Activated T-helper 1 cell treated with anti-CD3 and anti-CD28 coated beads, Interleukin-12 subunit alpha, Interleukin-12 subunit beta, Interleukin-2, Interleukin-4 antibody, amounts not matched to agents 30 ng/mL and 10 ng/mL and 1 ng/mL, durations not matched to agents 14 hours and 24 hours and 36 hours (primary cell): Measurements from ENCODE around the gene ARHGAP30. TPM values are rescaled to one million over a fixed set of nuclear protein-coding genes. Genes with fewer than 3 reads are reported as not detected.
A peak's percentile ranks its signal among the peaks of the same experiment; 100 is the strongest.

ENCODE experiments used
- DNase-seq: peaks from one replicate; pipeline ENCODE4 v3.0.0; 2021; ENCODE audit warnings: low spot score
- H3K27ac Mint-ChIP-seq: one replicate; pipeline ENCODE4 v1.8.0; 2021; ENCODE audit warnings: mild to moderate bottlenecking, mixed read lengths
- H3K27me3 Mint-ChIP-seq: one replicate; pipeline ENCODE4 v1.8.0; 2022; ENCODE audit warnings: mild to moderate bottlenecking, moderate library complexity, mixed read lengths; ENCODE audit not compliant: insufficient read depth
- H3K36me3 Mint-ChIP-seq: one replicate; pipeline ENCODE4 v1.8.0; 2021; ENCODE audit warnings: low read depth, mixed read lengths
- H3K4me1 Mint-ChIP-seq: one replicate; pipeline ENCODE4 v1.8.0; 2021; ENCODE audit warnings: low read depth, mixed read lengths
- H3K4me3 Mint-ChIP-seq: one replicate; pipeline ENCODE4 v1.8.0; 2021; ENCODE audit warnings: mild to moderate bottlenecking, moderate library complexity, mixed read lengths
- H3K9me3 Mint-ChIP-seq: one replicate; pipeline ENCODE4 v1.8.0; 2021; ENCODE audit warnings: mixed read lengths
- intact Hi-C: fragments of 100-400 bp; cut with micrococcal nuclease; formaldehyde crosslinking; loops from one replicate; pipeline ENCODE4 v1.15.1; 2024
- total RNA-seq: library from RNA; stranded (reverse); gene quantifications from 2 replicates; pipeline ENCODE4 v1.2.3, GENCODE V29; 2022

ARHGAP30 gene
- total RNA-seq, 1 donor from 2014 or later = 149 TPM

DNA sequence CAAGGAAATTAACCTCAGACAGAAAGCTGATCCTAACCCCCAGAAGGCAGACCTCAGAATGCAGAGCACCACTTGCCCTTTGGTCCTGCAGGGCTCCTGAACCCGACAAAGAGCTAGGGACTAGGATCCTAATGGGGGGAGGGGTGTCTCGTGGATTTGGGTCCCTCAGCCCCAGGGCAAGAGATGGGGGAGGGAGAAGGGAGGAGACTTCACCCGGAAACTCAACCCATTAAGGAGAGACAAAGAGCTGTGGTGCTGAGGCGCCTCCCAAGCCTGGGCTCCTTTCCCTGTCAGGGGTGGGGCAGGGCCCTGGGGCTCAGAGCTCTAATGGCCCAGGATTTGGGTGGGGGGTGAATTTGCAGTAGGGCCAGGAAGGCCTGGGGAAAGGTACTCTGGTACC, 16.8 kb upstream of the ARHGAP30 start:
- DNase-seq = no peak
- intact Hi-C loops = no loop called here
- no peak overlapping the region for H3K4me3 Mint-ChIP-seq
- H3K4me1 Mint-ChIP-seq = peaks cover 18% of the 10 kb centered on the region
- H3K9me3 Mint-ChIP-seq = no peaks in the 10 kb centered on the region
- H3K36me3 Mint-ChIP-seq = no peaks in the 10 kb centered on the region
- no peaks in the 10 kb centered on the region for H3K27me3 Mint-ChIP-seq
- no peak overlapping the region for H3K27ac Mint-ChIP-seq

DNA sequence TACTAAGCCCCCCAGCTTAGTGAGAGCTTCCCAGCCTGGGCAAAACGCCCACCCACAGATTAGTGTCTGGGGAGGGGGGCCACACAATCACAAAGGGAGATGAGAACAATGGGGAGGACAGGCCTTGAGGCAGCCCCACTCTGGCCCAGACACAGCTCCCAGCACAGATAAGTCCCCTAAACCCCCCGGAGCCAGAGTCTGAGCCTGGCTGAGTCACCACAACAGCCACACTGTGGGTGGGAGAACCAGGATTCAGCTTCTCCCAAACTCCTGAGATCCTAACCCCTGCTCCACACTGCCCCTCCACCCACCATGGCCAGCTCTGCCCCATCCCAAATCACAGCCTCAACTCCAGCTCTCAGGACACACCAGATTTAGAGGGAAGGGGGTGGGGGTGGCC, 15.5 kb upstream of the ARHGAP30 start:
- Mint-ChIP-seq H3K36me3 (no peaks in the 10 kb centered on the region), H3K27ac (no peak overlapping the region), H3K4me1 (peaks cover 13% of the 10 kb centered on the region), H3K9me3 (no peaks in the 10 kb centered on the region), H3K4me3 (no peak overlapping the region), H3K27me3 (no peaks in the 10 kb centered on the region)
- intact Hi-C loops = no loop called here
- no peak for DNase-seq

DNA sequence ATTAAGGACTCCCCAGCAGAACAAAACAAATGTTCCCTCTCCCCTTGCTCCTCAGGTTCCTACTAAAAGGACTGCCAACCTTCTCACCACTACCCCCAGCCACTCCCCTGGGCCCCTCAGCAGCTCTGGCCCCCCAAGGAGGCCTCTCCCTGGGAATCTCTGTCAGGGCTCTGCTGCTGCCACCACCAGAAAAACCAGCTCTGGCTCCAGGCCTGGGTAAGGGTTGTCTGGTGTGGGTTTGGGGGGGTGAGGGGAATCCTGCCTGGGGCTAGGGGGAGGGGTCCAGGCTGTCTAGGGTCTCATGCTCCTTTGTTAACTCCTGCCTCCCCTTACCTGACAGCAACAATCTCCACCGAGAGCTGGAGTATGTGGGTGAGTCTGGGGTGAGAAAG, 14.9 kb upstream of the ARHGAP30 start:
- Mint-ChIP-seq H3K4me3 (no peak overlapping the region), H3K27me3 (no peaks in the 10 kb centered on the region), H3K27ac (no peak overlapping the region), H3K4me1 (peaks cover 13% of the 10 kb centered on the region), H3K36me3 (no peaks in the 10 kb centered on the region), H3K9me3 (no peaks in the 10 kb centered on the region)
- DNase-seq = no peak
- intact Hi-C loops = no loop called here

DNA sequence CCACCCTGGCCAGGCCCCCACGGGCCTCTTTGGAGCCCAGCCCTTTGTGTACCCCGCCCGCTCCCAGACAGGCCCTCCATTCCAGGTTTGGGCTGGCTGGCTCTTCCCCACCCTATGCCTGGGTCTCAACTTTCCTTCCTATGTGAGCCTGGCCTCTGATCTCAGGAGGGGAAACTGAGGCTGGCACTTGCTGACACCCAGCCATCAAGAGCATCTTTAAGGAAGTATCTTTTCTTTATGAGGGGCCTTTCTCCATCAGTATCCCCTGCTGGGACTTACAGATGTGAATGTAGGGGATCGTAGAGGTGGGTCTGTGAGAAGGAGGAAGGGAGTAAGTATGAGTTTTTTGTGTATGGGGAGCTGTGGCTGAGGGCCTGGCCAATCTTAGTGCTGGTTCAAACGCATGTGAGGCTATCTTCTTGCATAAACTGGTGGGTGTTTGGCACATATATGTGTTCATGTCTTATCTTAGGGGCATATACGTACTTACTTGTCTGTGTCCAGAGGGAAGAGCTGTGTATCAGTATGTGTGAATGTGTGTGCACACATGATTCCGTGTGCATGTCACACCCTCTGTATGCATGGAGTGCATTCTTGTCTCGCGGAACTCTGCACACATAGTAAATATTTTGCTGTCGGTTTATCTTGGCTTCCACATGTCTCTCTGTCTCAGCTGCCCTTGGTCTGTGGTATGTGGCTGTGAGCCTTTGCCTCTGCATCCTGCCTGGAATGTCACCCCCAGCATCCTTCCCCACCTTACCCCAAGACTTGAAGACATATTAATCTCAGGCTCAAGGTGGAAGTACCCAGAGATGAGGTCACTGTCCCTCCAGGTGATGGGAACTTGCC, 14.3 kb upstream of the ARHGAP30 start:
- no peak for DNase-seq
- H3K27ac Mint-ChIP-seq = no peak overlapping the region
- intact Hi-C loops = no loop called here
- no peaks in the 10 kb centered on the region for H3K9me3 Mint-ChIP-seq
- H3K4me1 Mint-ChIP-seq = peaks cover 13% of the 10 kb centered on the region
- H3K27me3 Mint-ChIP-seq = no peaks in the 10 kb centered on the region
- H3K36me3 Mint-ChIP-seq = no peaks in the 10 kb centered on the region
- H3K4me3 Mint-ChIP-seq = no peak overlapping the region

- no peak for DNase-seq
- Mint-ChIP-seq H3K9me3 (no peaks in the 10 kb centered on the region), H3K27me3 (no peaks in the 10 kb centered on the region)
Observed at GRCh38 chr1:161082996-161083747, 13.5 kb upstream of the ARHGAP30 start.

GRCh38 chr1:161082483-161082882, 12.8 kb upstream of the ARHGAP30 start:
- no peak for DNase-seq
- intact Hi-C loops = no loop called here

More at GRCh38 chr1:161082996-161083747, 13.5 kb upstream of the ARHGAP30 start:
- intact Hi-C loops = no loop called here
- Mint-ChIP-seq H3K4me1 (peaks cover 13% of the 10 kb centered on the region), H3K27ac (no peak overlapping the region), H3K36me3 (no peaks in the 10 kb centered on the region), H3K4me3 (no peak overlapping the region)

GRCh38 chr1:161081519-161081918, 11.8 kb upstream of the ARHGAP30 start:
- H3K27ac Mint-ChIP-seq = no peak overlapping the region
- intact Hi-C loops = no loop called here
- H3K9me3 Mint-ChIP-seq = no peaks in the 10 kb centered on the region
- no peak overlapping the region for H3K4me3 Mint-ChIP-seq
- H3K27me3 Mint-ChIP-seq = no peaks in the 10 kb centered on the region
- H3K36me3 Mint-ChIP-seq = no peaks in the 10 kb centered on the region
- DNase-seq = no peak
- peaks cover 7% of the 10 kb centered on the region for H3K4me1 Mint-ChIP-seq

More at GRCh38 chr1:161082483-161082882, 12.8 kb upstream of the ARHGAP30 start:
- no peaks in the 10 kb centered on the region for H3K27me3 Mint-ChIP-seq
- peaks cover 9% of the 10 kb centered on the region for H3K4me1 Mint-ChIP-seq
- H3K4me3 Mint-ChIP-seq = no peak overlapping the region
- H3K9me3 Mint-ChIP-seq = no peaks in the 10 kb centered on the region
- no peak overlapping the region for H3K27ac Mint-ChIP-seq
- H3K36me3 Mint-ChIP-seq = no peaks in the 10 kb centered on the region

DNA sequence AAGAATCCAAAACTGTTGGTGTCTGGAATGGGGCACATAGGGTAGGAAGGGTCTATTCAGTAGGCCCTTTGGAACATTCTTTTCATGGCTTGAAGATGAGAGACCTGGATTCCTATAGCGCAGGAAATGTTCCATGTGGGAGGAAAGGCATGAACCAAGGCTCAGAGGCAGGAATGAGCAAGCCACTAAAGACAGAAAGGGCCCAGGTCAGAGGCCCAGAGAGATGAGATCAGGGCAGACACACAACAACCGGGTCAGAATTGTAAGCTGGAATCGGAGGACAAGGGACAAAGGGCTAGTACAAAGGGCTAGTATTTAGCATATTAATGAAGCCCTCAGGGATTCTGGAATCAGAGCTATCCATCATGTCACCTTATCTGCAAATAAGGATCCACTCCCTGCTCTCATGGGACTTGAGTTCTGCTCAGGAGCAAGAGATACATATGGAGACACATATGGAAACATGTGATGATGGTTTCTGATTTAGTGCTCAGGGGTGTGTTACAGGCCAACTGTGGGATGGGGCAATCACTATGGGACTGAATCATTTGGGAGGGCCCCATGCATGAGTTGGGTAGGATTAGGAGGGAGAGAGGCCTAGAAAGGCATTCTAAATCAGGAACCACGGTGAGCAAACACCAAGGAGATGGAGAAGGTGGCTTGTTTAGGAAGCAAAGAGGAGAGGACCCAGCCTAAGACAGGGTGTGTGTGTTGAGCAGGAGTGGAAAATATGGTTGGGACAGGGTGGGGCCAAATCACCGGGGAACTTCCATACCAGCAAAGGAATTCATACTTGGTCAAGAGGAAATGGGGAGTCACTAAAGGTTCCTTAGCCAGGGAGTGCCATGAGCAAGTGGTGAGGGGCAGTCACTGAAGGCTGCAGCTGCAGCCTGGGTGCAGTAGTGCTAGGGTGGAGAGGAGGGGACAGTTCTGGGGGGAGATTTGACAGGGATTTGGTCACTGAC, 11.0 kb upstream of the ARHGAP30 start:
- peaks cover 7% of the 10 kb centered on the region for H3K4me1 Mint-ChIP-seq
- H3K27ac Mint-ChIP-seq = peak overlapping the region; percentile 12
- no peaks in the 10 kb centered on the region for H3K27me3 Mint-ChIP-seq
- H3K36me3 Mint-ChIP-seq = no peaks in the 10 kb centered on the region
- no peak for DNase-seq
- no peak overlapping the region for H3K4me3 Mint-ChIP-seq
- no peaks in the 10 kb centered on the region for H3K9me3 Mint-ChIP-seq
- intact Hi-C loops = no loop called here

DNA sequence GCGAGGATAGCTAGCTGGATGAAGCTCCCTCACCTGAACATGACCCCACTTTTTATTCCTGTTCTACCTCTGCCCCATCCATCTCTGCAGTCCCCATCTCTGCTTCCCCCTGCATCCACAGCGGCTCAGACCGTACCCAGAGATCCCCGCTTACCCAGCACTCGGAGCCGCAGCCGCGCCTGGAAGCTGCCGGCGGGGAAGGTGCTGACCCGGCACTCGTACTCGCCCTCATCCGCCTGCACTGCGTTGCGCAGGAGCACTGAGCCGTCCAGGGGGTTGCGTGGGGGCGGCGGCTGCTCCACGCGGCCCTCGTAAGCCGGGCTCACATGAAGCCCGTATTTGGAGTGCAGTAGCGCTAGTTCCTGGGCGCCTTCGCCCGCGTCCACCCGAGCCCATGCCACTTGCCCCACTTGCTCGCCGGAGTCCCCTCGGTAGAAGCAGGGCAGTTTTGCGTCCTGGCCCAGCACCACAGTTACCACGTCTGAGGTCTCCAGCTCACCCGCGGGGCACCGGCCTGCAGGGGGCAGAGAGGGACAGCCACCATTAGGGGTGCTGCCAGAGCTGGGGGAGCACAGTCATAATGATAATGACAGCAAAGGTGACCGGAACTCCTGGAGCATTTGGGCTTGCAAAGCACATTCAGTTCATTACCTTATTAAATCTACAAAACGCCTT, 9.9 kb upstream of the ARHGAP30 start:
- Mint-ChIP-seq H3K27ac (no peak overlapping the region), H3K36me3 (no peaks in the 10 kb centered on the region), H3K9me3 (no peaks in the 10 kb centered on the region), H3K4me1 (peaks cover 7% of the 10 kb centered on the region), H3K27me3 (no peaks in the 10 kb centered on the region), H3K4me3 (no peak overlapping the region)
- intact Hi-C loops = no loop called here
- no peak for DNase-seq

DNA sequence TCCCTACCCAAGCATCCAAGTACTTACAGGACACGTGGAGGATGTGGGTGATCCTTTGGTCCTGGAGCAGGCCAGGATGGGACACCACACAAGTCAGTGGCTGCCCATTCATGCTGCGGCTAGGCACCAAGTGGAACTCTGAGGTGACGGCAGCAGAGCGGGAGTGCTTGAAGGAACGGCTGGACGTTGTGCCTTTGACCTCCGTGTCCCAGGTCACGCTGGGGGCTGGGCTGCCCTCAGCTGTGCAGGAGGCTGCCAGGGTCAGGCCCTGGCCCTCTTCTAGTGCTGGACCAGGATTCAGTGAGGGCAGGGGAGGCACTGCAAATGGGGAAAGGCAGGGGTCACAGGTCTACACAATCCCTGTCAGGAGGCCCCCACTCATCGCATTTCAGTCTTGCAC, 7.7 kb upstream of the ARHGAP30 start:
- intact Hi-C loops = no loop called here
- H3K4me3 Mint-ChIP-seq = no peak overlapping the region
- no peaks in the 10 kb centered on the region for H3K27me3 Mint-ChIP-seq
- H3K4me1 Mint-ChIP-seq = peaks cover 11% of the 10 kb centered on the region
- no peaks in the 10 kb centered on the region for H3K36me3 Mint-ChIP-seq
- H3K9me3 Mint-ChIP-seq = no peaks in the 10 kb centered on the region
- H3K27ac Mint-ChIP-seq = no peak overlapping the region
- no peak for DNase-seq

DNA sequence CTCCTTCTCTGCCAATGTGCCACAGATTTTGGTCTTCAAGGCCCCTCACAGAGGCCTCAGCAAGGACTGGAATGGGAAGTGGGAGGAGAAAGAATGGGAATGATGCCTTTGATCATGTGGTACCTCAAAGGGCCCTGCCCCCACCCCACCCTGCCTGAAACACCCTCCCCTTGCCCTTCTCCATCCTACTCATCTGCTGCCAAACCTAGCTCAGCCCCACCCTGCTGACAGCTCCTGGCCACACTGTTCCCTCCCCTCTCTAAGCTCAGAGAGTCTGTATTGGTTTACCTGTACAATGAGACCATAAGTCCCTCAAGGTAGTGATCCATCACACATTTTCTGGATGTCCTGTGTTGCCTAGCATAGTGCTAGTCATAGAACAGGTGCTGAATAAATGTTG, 6.7 kb upstream of the ARHGAP30 start:
- Mint-ChIP-seq H3K27ac (no peak overlapping the region), H3K36me3 (no peaks in the 10 kb centered on the region), H3K9me3 (no peaks in the 10 kb centered on the region), H3K4me1 (peaks cover 19% of the 10 kb centered on the region), H3K4me3 (no peak overlapping the region), H3K27me3 (no peaks in the 10 kb centered on the region)
- DNase-seq = no peak
- intact Hi-C loops = no loop called here

- intact Hi-C loops = no loop called here
- Mint-ChIP-seq H3K27ac (peak overlapping the region; percentile 56), H3K9me3 (no peaks in the 10 kb centered on the region), H3K36me3 (no peaks in the 10 kb centered on the region), H3K4me3 (no peak overlapping the region), H3K4me1 (peaks cover 28% of the 10 kb centered on the region), H3K27me3 (no peaks in the 10 kb centered on the region)
- no peak for DNase-seq
Observed at GRCh38 chr1:161074676-161075368, 5.1 kb upstream of the ARHGAP30 start.
